ENCODE measurements around the gene RRP8. TPM values are rescaled to one million over a fixed set of nuclear protein-coding genes. Genes with fewer than 3 reads are reported as not detected.

Gene RRP8
- total and polyA plus RNA-seq, 9 of the 15 experiments (the other 6 are each of a cell fraction or from before 2014, with no cell fraction given), result 5.7 to 47.3 (median 32.6) TPM

- no peak for TF ChIP-seq XRCC3 (IDR thresholded peaks at IDR 0.05)
- no peak for TF ChIP-seq ZNF561 (CRISPR knock-in tag; conservative IDR thresholded peaks at IDR 0.05)
- 0 out of 2 replicates have a peak, but pooled peaks have one; percentile 52 for TF ChIP-seq MECOM (CRISPR knock-in tag; IDR thresholded peaks at IDR 0.05)
- TF ChIP-seq, protein P1, sequence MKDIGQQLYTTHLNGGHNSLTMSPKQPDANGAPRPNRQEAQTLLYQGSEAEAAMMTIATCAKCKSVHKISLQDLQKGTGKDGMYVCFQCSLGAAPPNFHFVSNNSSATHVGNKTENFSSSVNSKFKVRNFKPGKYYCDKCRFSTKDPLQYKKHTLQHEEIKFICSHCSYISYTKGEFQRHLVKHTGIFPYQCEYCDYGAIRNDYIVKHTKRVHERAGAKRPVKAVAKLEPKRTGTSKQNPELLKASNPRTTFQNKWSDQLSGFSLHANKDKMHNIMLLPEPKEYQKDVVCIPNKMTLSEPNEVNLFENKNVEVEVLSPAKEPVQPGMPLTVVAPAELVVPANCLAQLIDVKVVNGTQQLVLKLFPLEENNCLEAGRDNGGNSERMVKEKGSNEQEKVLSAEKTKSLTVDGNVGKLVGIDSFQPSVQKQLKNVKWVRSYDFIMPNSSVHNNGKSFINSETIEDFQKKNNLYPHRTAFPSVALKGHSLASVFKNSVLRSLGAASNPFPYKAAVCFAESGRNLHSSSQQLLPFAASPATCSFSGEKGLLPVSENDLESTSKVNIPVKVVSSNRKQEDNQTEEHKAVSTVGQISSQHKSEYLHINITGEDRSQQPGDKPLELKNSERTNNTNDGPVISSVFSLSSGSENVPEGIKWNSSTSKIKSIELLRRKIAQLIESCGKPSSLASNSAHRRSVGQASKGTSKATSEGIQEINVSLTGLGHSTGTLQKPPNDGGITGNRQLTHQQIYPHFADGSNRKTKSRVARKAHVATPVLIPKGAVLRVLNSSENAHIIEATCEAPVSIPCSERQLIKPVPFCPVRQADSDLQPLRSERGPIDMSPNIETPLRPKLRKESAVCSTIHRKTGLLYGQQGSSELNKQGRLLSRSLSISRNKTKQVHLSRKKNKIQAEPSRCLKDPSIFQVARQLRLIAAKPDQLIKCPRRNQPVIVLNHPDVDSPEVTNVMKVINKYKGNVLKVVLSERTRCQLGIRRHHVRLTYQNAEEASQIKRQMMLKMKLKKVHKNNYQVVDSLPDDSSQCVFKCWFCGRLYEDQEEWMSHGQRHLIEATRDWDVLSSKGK (CRISPR knock-in tag; IDR thresholded peaks at IDR 0.05), result no peak
- no peak for TF ChIP-seq SRSF1 (IDR thresholded peaks at IDR 0.05; ENCODE audit: low read depth, low read length)
- TF ChIP-seq TCF7 (IDR thresholded peaks at IDR 0.05; ENCODE audit: borderline replicate concordance), result no peak
- no peak for TF ChIP-seq PHTF2 (CRISPR knock-in tag; IDR thresholded peaks at IDR 0.05)
- no peak for TF ChIP-seq BRF2 (IDR thresholded peaks at IDR 0.05; ENCODE audit: borderline replicate concordance, insufficient read depth, insufficient read length)
- no peak for TF ChIP-seq HEY1 (CRISPR knock-in tag; IDR thresholded peaks at IDR 0.05; ENCODE audit: borderline replicate concordance)
- TF ChIP-seq RBBP5 (IDR thresholded peaks at IDR 0.05; ENCODE audit: borderline replicate concordance, insufficient read depth, low read length, poor library complexity, severe bottlenecking), result no peak
- TF ChIP-seq RFX5 (IDR thresholded peaks at IDR 0.05; ENCODE audit: low read depth, low read length), result no peak
- peak; percentile 55; the same call in 1 of the 2 replicates for TF ChIP-seq BHLHE40 (IDR thresholded peaks at IDR 0.05; ENCODE audit: low read length)
- peak; percentile 77; the same call in 1 of the 2 replicates for TF ChIP-seq FOXP1 (CRISPR knock-in tag; IDR thresholded peaks at IDR 0.05)
- TF ChIP-seq ZNF318 (IDR thresholded peaks at IDR 0.05; ENCODE audit: borderline replicate concordance in 1 of 2, low read depth in 1 of 2), result peak in 1 of 2 experiments; percentile 91; a peak in 2 of 4 replicates
- TF ChIP-seq TCF3 (CRISPR knock-in tag; IDR thresholded peaks at IDR 0.05), result peak; percentile 97
These were observed 40.2 kb downstream of the RRP8 start (continued) for GRCh38 chr11:6563121-6563619.

Measured in K562 (cell line).